H1 (cell line): ENCODE results near the gene AKT1. TPM values are rescaled to one million over a fixed set of nuclear protein-coding genes. Genes with fewer than 3 reads are reported as not detected.

ENCODE experiments used
- CTCF ChIA-PET: fragments of 300-600 bp; sonication (Branson Sonifier 250); formaldehyde crosslinking; loops from one replicate; lab custom pipeline; 2021; ENCODE audit not compliant: partially characterized antibody; lab: Charles Lee
- POLR2A ChIA-PET: fragments of 300-600 bp; sonication (Branson Sonifier 250); formaldehyde crosslinking; loops from one replicate; lab custom pipeline; 2021; ENCODE audit warnings: inconsistent platforms; ENCODE audit not compliant: partially characterized antibody; lab: Charles Lee
- DNase-seq, 2 experiments: peaks; one replicate each; pipeline versions ENCODE4 v3.0.0 to v3.0.0-alpha.2; 2010 to 2022; ENCODE audit warnings: low spot score in 2 of 2, low read depth in 1 of 2, mixed read lengths in 1 of 2
- FAIRE-seq: peaks from 2 replicates; lab custom pipeline; 2011; peaks lifted over from hg19 to GRCh38; lab: Jason Lieb, UNC
- H2AFZ ChIP-seq: 2 replicates; pipeline ENCODE4 v1.8.1; 2012; ENCODE audit warnings: low read length, inconsistent platforms
- H2AK5ac ChIP-seq: 2 replicates; pipeline ENCODE4 v1.6.1; 2013; ENCODE audit warnings: low read depth, low read length
- H2BK120ac ChIP-seq: replicated peaks from 2 replicates; pipeline ENCODE3; 2013; ENCODE audit warnings: low read depth, low read length, inconsistent platforms
- H2BK12ac ChIP-seq: 2 replicates; pipeline ENCODE4 v1.6.1; 2013; ENCODE audit warnings: low read depth, low read length
- H2BK15ac ChIP-seq: 2 replicates; pipeline ENCODE4 v1.6.1; 2013; ENCODE audit warnings: low read length
- H2BK20ac ChIP-seq: 2 replicates; pipeline ENCODE4 v1.6.1; 2013; ENCODE audit warnings: low read length
- H2BK5ac ChIP-seq: 2 replicates; pipeline ENCODE4 v1.6.1; 2013; ENCODE audit warnings: low read depth, low read length
- H3K14ac ChIP-seq: 2 replicates; pipeline ENCODE4 v1.6.1; 2013; ENCODE audit warnings: inconsistent platforms; ENCODE audit not compliant: insufficient read length
- H3K18ac ChIP-seq: 2 replicates; pipeline ENCODE4 v1.6.1; 2013; ENCODE audit warnings: low read length; ENCODE audit errors: extremely low read depth
- H3K23ac ChIP-seq: 2 replicates; pipeline ENCODE4 v1.6.1; 2013; ENCODE audit warnings: inconsistent platforms; ENCODE audit not compliant: insufficient read length
- H3K23me2 ChIP-seq: 2 replicates; pipeline ENCODE4 v1.6.1; 2013; ENCODE audit warnings: low read depth, low read length
- H3K27ac ChIP-seq: 2 replicates; pipeline ENCODE4 v1.6.1; 2011; ENCODE audit warnings: low read depth, low read length, inconsistent platforms
- H3K27me3 ChIP-seq, 4 experiments: replicated peaks in 1 of 4; 1 replicate in 1 of 4; 2 replicates in 3 of 4; pipeline versions ENCODE4 v1.6.1 to v1.8.1; 2011 to 2013; ENCODE audit warnings: low read length in 3 of 4, mild to moderate bottlenecking in 3 of 4, inconsistent platforms in 2 of 4, mixed read lengths in 2 of 4, moderate library complexity in 1 of 4; ENCODE audit not compliant: control insufficient read depth in 3 of 4, insufficient read depth in 3 of 4; ENCODE audit errors: extremely low read depth in 1 of 4
- H3K36me3 ChIP-seq, 4 experiments: 2 replicates each; pipeline versions ENCODE4 v1.6.1 to v1.8.1; 2011 to 2013; ENCODE audit warnings: mild to moderate bottlenecking in 4 of 4, low read length in 3 of 4, moderate library complexity in 2 of 4, control low read depth in 1 of 4, inconsistent platforms in 1 of 4; ENCODE audit not compliant: insufficient read depth in 4 of 4, control insufficient read depth in 2 of 4
- H3K4ac ChIP-seq: replicated peaks from 2 replicates; pipeline ENCODE3; 2013; ENCODE audit warnings: low read length, low read depth, mixed read lengths, inconsistent platforms; ENCODE audit not compliant: insufficient read length
- H3K4me1 ChIP-seq, 4 experiments: replicated peaks in 1 of 4; 1 replicate in 1 of 4; 2 replicates in 3 of 4; pipeline versions ENCODE4 v1.6.1 to v1.8.1; 2011 to 2013; ENCODE audit warnings: low read length in 3 of 4, inconsistent platforms in 2 of 4, mixed read lengths in 1 of 4; ENCODE audit not compliant: insufficient read depth in 4 of 4, control insufficient read depth in 3 of 4
- H3K4me2 ChIP-seq, 2 experiments: 2 replicates each; pipeline versions ENCODE4 v1.6.1 to v1.8.1; 2011 to 2013; ENCODE audit warnings: low read depth in 2 of 2, low read length in 2 of 2, control low read depth in 1 of 2, inconsistent platforms in 1 of 2, mild to moderate bottlenecking in 1 of 2; ENCODE audit not compliant: insufficient read depth in 1 of 2
- H3K4me3 ChIP-seq, 4 experiments: fragments of 200-600, 300-600 bp in 1 of 4; sonication (generic), shearing (Covaris generic), sonication (Bioruptor Twin) in 1 of 4; 2 replicates each; pipeline versions ENCODE4 v1.5.1 to v1.8.1; 2011 to 2016; ENCODE audit warnings: low read length in 4 of 4, low read depth in 3 of 4, control low read depth in 2 of 4, inconsistent platforms in 2 of 4, mild to moderate bottlenecking in 2 of 4, mixed read lengths in 1 of 4, moderate library complexity in 1 of 4; ENCODE audit not compliant: insufficient read depth in 2 of 4; ENCODE audit errors: extremely low read depth in 1 of 4
- H3K56ac ChIP-seq: replicated peaks from 2 replicates; pipeline ENCODE3; 2013; ENCODE audit warnings: low read depth, mild to moderate bottlenecking, mixed read lengths, low read length, inconsistent platforms; ENCODE audit not compliant: insufficient read length
- H3K79me1 ChIP-seq: 2 replicates; pipeline ENCODE4 v1.6.1; 2013; ENCODE audit warnings: low read depth, low read length, control low read depth
- H3K79me2 ChIP-seq, 2 experiments: 2 replicates each; pipeline versions ENCODE4 v1.6.1 to v1.8.1; 2012 to 2013; ENCODE audit warnings: low read length in 2 of 2, mild to moderate bottlenecking in 2 of 2, inconsistent platforms in 1 of 2; ENCODE audit not compliant: insufficient read depth in 2 of 2, control insufficient read depth in 1 of 2
- H3K9ac ChIP-seq, 4 experiments: replicated peaks in 1 of 4; 1 replicate in 1 of 4; 2 replicates in 3 of 4; pipeline versions ENCODE4 v1.6.1 to v1.8.1; 2011 to 2013; ENCODE audit warnings: low read depth in 3 of 4, low read length in 3 of 4, control low read depth in 2 of 4, mild to moderate bottlenecking in 2 of 4, moderate library complexity in 2 of 4, inconsistent platforms in 1 of 4; ENCODE audit errors: extremely low read depth in 1 of 4
- H3K9me3 ChIP-seq, 2 experiments: 2 replicates each; pipeline versions ENCODE4 v1.6.1 to v1.8.1; 2012 to 2013; ENCODE audit warnings: mild to moderate bottlenecking in 2 of 2, moderate library complexity in 2 of 2, control low read depth in 1 of 2, inconsistent platforms in 1 of 2, low read depth in 1 of 2, low read length in 1 of 2, mixed read lengths in 1 of 2; ENCODE audit not compliant: insufficient read depth in 2 of 2
- H4K20me1 ChIP-seq, 2 experiments: replicated peaks in 1 of 2; 2 replicates each; pipeline versions ENCODE3 to v1.8.1; 2011 to 2013; ENCODE audit warnings: inconsistent platforms in 2 of 2, low read length in 2 of 2, mild to moderate bottlenecking in 1 of 2; ENCODE audit not compliant: insufficient read depth in 2 of 2, control insufficient read depth in 1 of 2
- H4K5ac ChIP-seq: 2 replicates; pipeline ENCODE4 v1.6.1; 2013; ENCODE audit warnings: low read length, low read depth, mixed read lengths, inconsistent platforms; ENCODE audit not compliant: insufficient read length
- H4K8ac ChIP-seq: 2 replicates; pipeline ENCODE4 v1.8.0; 2013; ENCODE audit warnings: mild to moderate bottlenecking, moderate library complexity, low read length, inconsistent platforms; ENCODE audit not compliant: insufficient read depth; ENCODE audit errors: extremely low read depth
- H4K91ac ChIP-seq: replicated peaks from 2 replicates; pipeline ENCODE3; 2013; ENCODE audit warnings: low read length, mixed read lengths, inconsistent platforms; ENCODE audit not compliant: insufficient read length
- ASH2L ChIP-seq: fragments of 200-600, 300-600 bp; sonication (generic); IDR thresholded peaks from one replicate; pipeline ENCODE4 v1.7.1; 2017; ENCODE audit warnings: low read length
- BACH1 ChIP-seq: IDR thresholded peaks from 2 replicates; pipeline ENCODE4 v1.6.1; 2012; ENCODE audit warnings: low read length, improper control_type of control experiment
- RAD21 ChIP-seq, 2 experiments: IDR thresholded peaks in 1 of 2; conservative IDR thresholded peaks in 1 of 2; 2 replicates each; pipeline ENCODE4 v1.6.1; 2011; ENCODE audit warnings: low read depth in 2 of 2, low read length in 2 of 2, improper control_type of control experiment in 1 of 2, inconsistent platforms in 1 of 2, mild to moderate bottlenecking in 1 of 2, moderate library complexity in 1 of 2
- RXRA ChIP-seq: IDR thresholded peaks from 2 replicates; pipeline ENCODE4 v1.6.1; 2011; ENCODE audit warnings: low read depth, mild to moderate bottlenecking, low read length, moderate library complexity; ENCODE audit not compliant: insufficient read depth
- SIRT6 ChIP-seq: IDR thresholded peaks from one replicate; pipeline ENCODE4 v1.7.1; 2012; ENCODE audit warnings: low read length, inconsistent platforms
- TAF1 ChIP-seq: IDR thresholded peaks from 2 replicates; pipeline ENCODE4 v1.6.1; 2011; ENCODE audit warnings: mild to moderate bottlenecking, low read depth, low read length
- WGBS, 2 experiments: shearing (Covaris generic) in 1 of 2; methylation state at CpG; one replicate each; pipeline versions ENCODE4 v1.1.6 to v1.1.7; 2013 to 2015; ENCODE audit warnings: low lambda C conversion rate in 2 of 2, mixed read lengths in 2 of 2, inconsistent platforms in 1 of 2, low coverage in 1 of 2, missing lambda C conversion rate in 1 of 2; ENCODE audit not compliant: insufficient replicate concordance in 2 of 2, insufficient coverage in 1 of 2, insufficient read length in 1 of 2; ENCODE audit errors: extremely low coverage in 1 of 2, missing lambda C conversion rate in 1 of 2; 5-methylcytosine and 5-hydroxymethylcytosine counted together
- polyA plus RNA-seq, 7 experiments: library from polyadenylated mRNA; depleted of rRNA in 3 of 7; stranded (reverse) in 5 of 7; unstranded in 2 of 7; fragments of >200 nt in 5 of 7; fragments of 200-250 nt in 2 of 7; gene quantifications; 1 replicate in 5 of 7; 2 replicates in 1 of 7; 4 replicates in 1 of 7; pipeline versions ENCODE4 v1.2.1 to v1.2.3, GENCODE V29; 2011 to 2013; ENCODE audit warnings: missing spikeins in 2 of 7, mixed read lengths in 2 of 7
- total RNA-seq: library from RNA; stranded (reverse); fragmentation: NEBNext Ultra II Directional; extraction: Animal tissue kit (Norgen Biotek cat#: 25700); gene quantifications from 2 replicates; pipeline ENCODE4 v1.2.1, GENCODE V29; 2021
- TF ChIP-seq, protein P1 (sequence below): IDR thresholded peaks from 2 replicates; pipeline ENCODE4 v1.6.1; 2012; ENCODE audit warnings: inconsistent platforms
- TF ChIP-seq, protein P2 (sequence below), 3 experiments: IDR thresholded peaks; 1 replicate in 2 of 3; 2 replicates in 1 of 3; pipeline versions ENCODE4 v1.5.1 to v1.6.1; 2011; ENCODE audit warnings: low read length in 3 of 3, mild to moderate bottlenecking in 3 of 3, inconsistent platforms in 2 of 3, low read depth in 1 of 3, moderate library complexity in 1 of 3; ENCODE audit not compliant: insufficient read depth in 1 of 3; ENCODE audit errors: control extremely low read depth in 1 of 3

Gene AKT1
- total and polyA plus RNA-seq, 2 of the 8 experiments (the other 6 are each of a cell fraction or from before 2014, with no cell fraction given), result 68.1 to 71.5 TPM

DNA sequence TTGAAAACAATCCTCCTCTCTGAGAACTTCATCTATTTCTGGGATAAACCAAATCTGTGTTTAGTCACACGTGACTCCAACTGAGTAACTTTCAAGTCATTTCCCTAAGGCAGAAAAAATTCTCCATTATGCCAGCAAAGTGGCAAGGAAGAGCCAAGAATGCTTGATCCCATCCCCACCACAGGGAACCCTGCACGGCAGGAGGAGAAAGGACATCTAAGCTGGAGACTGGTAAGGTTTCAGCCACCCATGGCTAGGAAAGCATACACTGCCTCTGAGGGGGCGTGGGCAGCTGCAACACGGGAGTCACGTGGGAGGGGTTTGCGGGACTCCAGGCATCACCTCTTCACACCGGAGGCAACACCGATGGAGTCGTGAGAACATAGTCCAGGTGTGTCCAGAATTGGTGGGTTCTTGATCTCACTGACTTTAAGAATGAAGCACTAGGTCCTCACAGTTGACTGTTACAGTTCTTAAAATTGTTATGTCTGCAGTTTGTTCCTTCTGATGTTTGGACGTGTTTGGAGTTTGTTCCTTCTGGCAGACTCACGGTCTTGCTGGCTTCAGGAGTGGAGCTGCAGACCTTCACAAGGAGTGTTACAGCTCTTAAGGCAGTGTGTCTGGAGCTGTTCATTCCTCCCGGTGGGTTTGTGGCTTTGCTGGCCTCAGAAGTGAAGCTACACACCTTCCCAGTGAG is 45.3 kb downstream of the AKT1 start:
- Histone ChIP-seq H2AFZ (no peak overlapping the region), H3K79me1 (peaks cover 17% of the 10 kb centered on the region), H3K9me3 (peaks cover 10 to 25% of the 10 kb centered on the region in 2 experiments), H4K8ac (no peak overlapping the region), H4K91ac (no peak overlapping the region), H3K27me3 (no peaks in the 10 kb centered on the region; a peak in 1 of 7 replicates), H3K23ac (no peak overlapping the region), H3K36me3 (peaks cover 0 to 8% (median under 1%) of the 10 kb centered on the region in 4 experiments; a peak in 3 of 8 replicates), H3K79me2 (peaks cover 8 to 19% of the 10 kb centered on the region in 2 experiments; a peak in 3 of 4 replicates), H3K18ac (no peak overlapping the region), H3K23me2 (peaks cover 5% of the 10 kb centered on the region; the same call in 1 of the 2 replicates), H3K56ac (no peak overlapping the region), H2BK120ac (no peak overlapping the region), H2BK15ac (no peak overlapping the region), H4K5ac (no peak overlapping the region), H3K4ac (no peak overlapping the region), H3K4me1 (peaks cover 0 to 13% (median 5%) of the 10 kb centered on the region in 4 experiments; a peak in 6 of 7 replicates), H2AK5ac (no peak overlapping the region), H3K4me3 (no peak overlapping the region), H3K4me2 (no peak overlapping the region), H4K20me1 (peaks cover 13 to 18% of the 10 kb centered on the region in 2 experiments), H3K14ac (no peak overlapping the region), H2BK12ac (no peak overlapping the region), H2BK20ac (no peak overlapping the region), H3K27ac (no peak overlapping the region), H2BK5ac (no peak overlapping the region), H3K9ac (no peak overlapping the region)
- ChIA-PET CTCF (interaction anchor here (1.2 to 3.5 kb wide), 10 partner anchors 11 to 145 kb away, joined by 4 to 11 read pairs (median 5); partner anchors contain the start of gene ADSS1), POLR2A (interaction anchor here (1.6 kb wide), 1 partner anchor 35 kb away, joined by 3 read pairs; no protein-coding TSS in a partner anchor)
- DNase-seq (no peak), FAIRE-seq (no peak)
- 90% methylated on average over 12 of the region's 12 CpGs; no CpG with 5 or more reads in 1 of the 2 experiments for WGBS, 2 experiments
- TF ChIP-seq TAF1 (no peak), ASH2L (no peak), RAD21 (IDR thresholded peaks at IDR 0.05 in 1 of 2, conservative IDR thresholded peaks at IDR 0.05 in 1 of 2; ENCODE audit: low read depth in 2 of 2, low read length in 2 of 2) (no peak), SIRT6 (no peak), RXRA (no peak), BACH1 (no peak)
- TF ChIP-seq, protein P1, sequence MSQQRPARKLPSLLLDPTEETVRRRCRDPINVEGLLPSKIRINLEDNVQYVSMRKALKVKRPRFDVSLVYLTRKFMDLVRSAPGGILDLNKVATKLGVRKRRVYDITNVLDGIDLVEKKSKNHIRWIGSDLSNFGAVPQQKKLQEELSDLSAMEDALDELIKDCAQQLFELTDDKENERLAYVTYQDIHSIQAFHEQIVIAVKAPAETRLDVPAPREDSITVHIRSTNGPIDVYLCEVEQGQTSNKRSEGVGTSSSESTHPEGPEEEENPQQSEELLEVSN, result no peak
- TF ChIP-seq, protein P2, sequence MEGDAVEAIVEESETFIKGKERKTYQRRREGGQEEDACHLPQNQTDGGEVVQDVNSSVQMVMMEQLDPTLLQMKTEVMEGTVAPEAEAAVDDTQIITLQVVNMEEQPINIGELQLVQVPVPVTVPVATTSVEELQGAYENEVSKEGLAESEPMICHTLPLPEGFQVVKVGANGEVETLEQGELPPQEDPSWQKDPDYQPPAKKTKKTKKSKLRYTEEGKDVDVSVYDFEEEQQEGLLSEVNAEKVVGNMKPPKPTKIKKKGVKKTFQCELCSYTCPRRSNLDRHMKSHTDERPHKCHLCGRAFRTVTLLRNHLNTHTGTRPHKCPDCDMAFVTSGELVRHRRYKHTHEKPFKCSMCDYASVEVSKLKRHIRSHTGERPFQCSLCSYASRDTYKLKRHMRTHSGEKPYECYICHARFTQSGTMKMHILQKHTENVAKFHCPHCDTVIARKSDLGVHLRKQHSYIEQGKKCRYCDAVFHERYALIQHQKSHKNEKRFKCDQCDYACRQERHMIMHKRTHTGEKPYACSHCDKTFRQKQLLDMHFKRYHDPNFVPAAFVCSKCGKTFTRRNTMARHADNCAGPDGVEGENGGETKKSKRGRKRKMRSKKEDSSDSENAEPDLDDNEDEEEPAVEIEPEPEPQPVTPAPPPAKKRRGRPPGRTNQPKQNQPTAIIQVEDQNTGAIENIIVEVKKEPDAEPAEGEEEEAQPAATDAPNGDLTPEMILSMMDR (IDR thresholded peaks at IDR 0.05; ENCODE audit: control extremely low read depth in 1 of 3, insufficient read depth in 1 of 3, low read depth in 1 of 3, low read length in 3 of 3), result no peak
